ENCODE results near the gene KAZN. TPM values are rescaled to one million over a fixed set of nuclear protein-coding genes. Genes with fewer than 3 reads are reported as not detected.

The KAZN gene
- total and polyA plus RNA-seq, 4 experiments from 2014 or later: 0.08 to 0.47 TPM; not detected in 2

DNA sequence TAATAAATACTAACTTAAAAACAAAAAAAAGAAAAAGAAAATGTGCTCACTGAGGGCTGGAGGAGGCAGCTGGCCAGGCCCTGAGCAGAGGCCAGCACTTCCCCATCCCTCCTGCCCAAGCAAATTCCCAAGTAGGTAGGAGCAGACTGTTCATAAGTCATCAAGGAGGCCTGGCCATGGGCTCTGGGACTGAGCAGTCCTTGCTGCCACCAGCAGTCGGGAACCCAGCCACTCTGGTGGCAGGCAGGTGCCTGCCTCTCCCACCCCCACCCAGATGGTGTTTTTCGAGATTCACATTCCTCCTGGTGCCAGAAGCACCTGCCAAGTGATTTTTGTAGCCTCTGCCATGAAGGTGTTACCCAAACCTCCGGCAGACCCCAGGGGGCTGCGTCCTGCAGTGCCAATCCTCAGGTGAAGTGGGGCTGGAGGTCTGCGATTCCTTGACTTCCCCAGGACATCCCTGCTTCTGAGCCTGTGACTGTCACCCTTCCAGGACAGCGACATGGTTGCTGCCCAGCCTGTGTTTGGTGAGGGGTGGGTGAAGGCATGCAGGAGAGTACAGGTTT, 350.9 kb downstream of the KAZN start:
- H3K4me1 ChIP-seq (ENCODE audit: insufficient read depth, low read length): no peaks in the 10 kb centered on the region
- intact Hi-C loops (cut with micrococcal nuclease): no loop called here
- Mint-ChIP-seq H3K4me1 (no peaks in the 10 kb centered on the region), H3K36me3 (no peaks in the 10 kb centered on the region), H3K27ac (no peak overlapping the region), H3K27me3 (peaks cover 0 to 8% of the 10 kb centered on the region in 2 donors), H3K4me3 (no peak overlapping the region), H3K9me3 (peaks cover 0 to 2% (median 0%) of the 10 kb centered on the region in 8 donors)
- ChIA-PET POLR2A (ENCODE audit: partially characterized antibody) (no interaction called here), CTCF (ENCODE audit: partially characterized antibody) (no interaction called here)
- H3K27ac ChIP-seq (ENCODE audit: low read depth, low read length): no peak overlapping the region
- no peaks in the 10 kb centered on the region for H3K36me3 ChIP-seq (ENCODE audit: insufficient read depth, low read length)
- no peak for DNase-seq
- H3K27me3 ChIP-seq (ENCODE audit: insufficient read depth, low read length): no peaks in the 10 kb centered on the region
- no peaks in the 10 kb centered on the region for H3K9me3 ChIP-seq (ENCODE audit: control insufficient read depth in 1 of 2, low read length in 2 of 2)
- H3K4me3 ChIP-seq (ENCODE audit: low read length in 2 of 2): no peak overlapping the region

- no peak overlapping the region for H3K4me3 ChIP-seq (ENCODE audit: low read length in 2 of 2)
- CTCF ChIA-PET (ENCODE audit: partially characterized antibody): no interaction called here
- no peaks in the 10 kb centered on the region for H3K36me3 ChIP-seq (ENCODE audit: insufficient read depth, low read length)
- no peaks in the 10 kb centered on the region for H3K9me3 ChIP-seq (ENCODE audit: control insufficient read depth in 1 of 2, low read length in 2 of 2)
- Mint-ChIP-seq H3K4me3 (no peak overlapping the region), H3K27me3 (peaks cover 0 to 8% of the 10 kb centered on the region in 2 donors), H3K4me1 (no peaks in the 10 kb centered on the region), H3K27ac (no peak overlapping the region), H3K9me3 (peaks cover 0 to 2% (median 0%) of the 10 kb centered on the region in 8 donors), H3K36me3 (no peaks in the 10 kb centered on the region)
- H3K4me1 ChIP-seq (ENCODE audit: insufficient read depth, low read length): no peaks in the 10 kb centered on the region
- no peak for DNase-seq
- H3K27me3 ChIP-seq (ENCODE audit: insufficient read depth, low read length): no peaks in the 10 kb centered on the region
- intact Hi-C loops (cut with micrococcal nuclease): no loop called here
- no peak overlapping the region for H3K27ac ChIP-seq (ENCODE audit: low read depth, low read length)
- POLR2A ChIA-PET (ENCODE audit: partially characterized antibody): no interaction called here
Observed at GRCh38 chr1:14949836-14950713, 351.6 kb downstream of the KAZN start.

DNA sequence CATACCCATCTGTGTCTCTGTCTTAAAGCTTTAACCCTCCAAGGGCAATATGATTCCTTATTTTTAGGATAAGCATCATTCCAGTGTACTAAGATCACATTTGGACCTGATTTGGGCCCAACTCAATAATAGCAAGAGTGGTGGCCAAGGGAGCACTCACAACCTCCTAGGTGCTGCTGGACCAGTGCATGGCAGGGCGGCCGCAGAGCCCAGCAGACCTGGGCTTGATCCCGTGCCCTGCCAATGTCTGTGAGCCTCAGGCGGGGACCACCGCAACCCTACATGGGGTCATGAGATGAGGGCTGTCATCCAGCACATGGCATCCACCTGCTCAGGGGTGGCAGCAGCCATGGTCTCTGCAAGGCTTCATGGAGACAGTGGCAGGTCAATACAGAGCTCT, 353.3 kb downstream of the KAZN start:
- H3K27ac ChIP-seq (ENCODE audit: low read depth, low read length): no peak overlapping the region
- no peaks in the 10 kb centered on the region for H3K27me3 ChIP-seq (ENCODE audit: insufficient read depth, low read length)
- no peaks in the 10 kb centered on the region for H3K4me1 Mint-ChIP-seq
- DNase-seq: no peak
- no peak overlapping the region for H3K4me3 Mint-ChIP-seq
- no peaks in the 10 kb centered on the region for H3K36me3 Mint-ChIP-seq
- ChIA-PET POLR2A (ENCODE audit: partially characterized antibody) (no interaction called here), CTCF (ENCODE audit: partially characterized antibody) (no interaction called here)
- H3K27me3 Mint-ChIP-seq: peaks cover 0 to 7% of the 10 kb centered on the region in 2 donors
- H3K27ac Mint-ChIP-seq: no peak overlapping the region
- H3K4me3 ChIP-seq (ENCODE audit: low read length in 2 of 2): no peak overlapping the region
- H3K36me3 ChIP-seq (ENCODE audit: insufficient read depth, low read length): no peaks in the 10 kb centered on the region
- H3K4me1 ChIP-seq (ENCODE audit: insufficient read depth, low read length): no peaks in the 10 kb centered on the region
- peaks cover 0 to 2% (median 0%) of the 10 kb centered on the region in 8 donors for H3K9me3 Mint-ChIP-seq
- H3K9me3 ChIP-seq (ENCODE audit: control insufficient read depth in 1 of 2, low read length in 2 of 2): no peaks in the 10 kb centered on the region
- intact Hi-C loops (cut with micrococcal nuclease): no loop called here

DNA sequence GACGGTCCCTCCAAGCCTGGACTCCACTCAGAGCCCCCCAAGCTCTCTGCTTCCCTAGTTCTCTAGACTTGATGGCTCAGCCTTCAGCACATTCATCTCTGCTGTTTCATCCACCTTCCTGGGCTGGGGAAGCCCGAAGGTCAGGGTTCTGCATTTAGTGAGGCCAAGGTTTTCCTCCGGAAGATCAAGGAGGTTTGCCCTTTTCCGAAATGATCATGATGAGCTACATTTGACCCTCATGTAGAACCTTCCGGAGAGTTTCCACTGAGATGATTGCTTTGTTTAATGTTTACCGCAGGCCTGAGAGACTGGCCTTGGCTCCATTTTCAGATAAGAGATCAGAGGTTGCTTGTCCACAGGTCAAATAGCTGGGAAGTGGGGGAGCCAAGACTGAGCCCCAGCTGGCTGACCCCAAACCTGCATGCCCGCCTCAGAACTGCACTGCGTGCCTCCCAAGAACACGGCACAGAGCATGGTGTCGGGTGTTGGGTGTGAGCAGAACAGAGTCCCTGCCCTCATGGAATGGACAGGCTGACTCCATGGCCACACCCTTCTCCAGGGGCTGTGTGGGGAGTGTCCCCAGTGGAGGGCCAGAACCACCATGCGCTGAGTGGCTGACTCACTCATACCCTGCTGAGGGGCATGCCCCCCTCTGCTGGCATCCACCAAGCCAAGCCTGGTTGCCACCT, 354.3 kb downstream of the KAZN start:
- DNase-seq: no peak
- H3K36me3 ChIP-seq (ENCODE audit: insufficient read depth, low read length): no peaks in the 10 kb centered on the region
- no peaks in the 10 kb centered on the region for H3K9me3 ChIP-seq (ENCODE audit: control insufficient read depth in 1 of 2, low read length in 2 of 2)
- H3K27ac ChIP-seq (ENCODE audit: low read depth, low read length): no peak overlapping the region
- H3K27me3 ChIP-seq (ENCODE audit: insufficient read depth, low read length): no peaks in the 10 kb centered on the region
- H3K27me3 Mint-ChIP-seq: peaks cover 0 to 7% of the 10 kb centered on the region in 2 donors
- intact Hi-C loops (cut with micrococcal nuclease): no loop called here
- no peaks in the 10 kb centered on the region for H3K4me1 ChIP-seq (ENCODE audit: insufficient read depth, low read length)
- no peak overlapping the region for H3K4me3 Mint-ChIP-seq
- CTCF ChIA-PET (ENCODE audit: partially characterized antibody): no interaction called here
- POLR2A ChIA-PET (ENCODE audit: partially characterized antibody): no interaction called here
- no peak overlapping the region for H3K4me3 ChIP-seq (ENCODE audit: low read length in 2 of 2)
- no peaks in the 10 kb centered on the region for H3K36me3 Mint-ChIP-seq
- peaks cover 0 to 2% (median 0%) of the 10 kb centered on the region in 8 donors for H3K9me3 Mint-ChIP-seq
- no peaks in the 10 kb centered on the region for H3K4me1 Mint-ChIP-seq
- H3K27ac Mint-ChIP-seq: no peak overlapping the region

- Mint-ChIP-seq H3K36me3 (no peaks in the 10 kb centered on the region), H3K27me3 (peaks cover 0 to 5% of the 10 kb centered on the region in 2 donors), H3K4me1 (no peaks in the 10 kb centered on the region), H3K4me3 (no peak overlapping the region), H3K9me3 (peaks cover 0 to 2% (median 0%) of the 10 kb centered on the region in 8 donors), H3K27ac (no peak overlapping the region)
- H3K27me3 ChIP-seq (ENCODE audit: insufficient read depth, low read length): no peaks in the 10 kb centered on the region
- DNase-seq: no peak
- H3K4me1 ChIP-seq (ENCODE audit: insufficient read depth, low read length): no peaks in the 10 kb centered on the region
- intact Hi-C loops (cut with micrococcal nuclease): no loop called here
- no peaks in the 10 kb centered on the region for H3K9me3 ChIP-seq (ENCODE audit: control insufficient read depth in 1 of 2, low read length in 2 of 2)
- ChIA-PET CTCF (ENCODE audit: partially characterized antibody) (no interaction called here), POLR2A (ENCODE audit: partially characterized antibody) (no interaction called here)
- H3K36me3 ChIP-seq (ENCODE audit: insufficient read depth, low read length): no peaks in the 10 kb centered on the region
- no peak overlapping the region for H3K4me3 ChIP-seq (ENCODE audit: low read length in 2 of 2)
- no peak overlapping the region for H3K27ac ChIP-seq (ENCODE audit: low read depth, low read length)
Observed at GRCh38 chr1:14954210-14954609, 355.7 kb downstream of the KAZN start.

DNA sequence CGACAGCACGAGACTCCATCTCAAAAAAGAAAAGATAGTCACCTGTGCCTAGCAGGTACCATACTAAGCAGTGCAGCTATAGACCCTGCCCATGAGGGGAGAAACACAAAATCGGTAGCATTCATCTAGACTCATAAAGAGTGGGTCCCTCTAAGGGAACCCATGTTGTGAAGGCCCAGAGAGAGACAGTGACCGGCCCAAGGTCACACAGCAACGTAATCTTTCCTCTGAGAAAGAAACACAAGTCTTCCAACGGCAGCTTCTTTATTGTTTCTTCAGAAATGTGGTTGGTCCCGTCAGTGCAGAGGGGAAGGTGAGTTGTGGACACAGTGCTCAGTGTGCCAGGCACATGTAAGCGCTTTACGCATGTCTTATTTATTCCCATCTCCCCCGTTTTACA, 356.4 kb downstream of the KAZN start:
- no peak overlapping the region for H3K27ac Mint-ChIP-seq
- H3K4me1 Mint-ChIP-seq: no peaks in the 10 kb centered on the region
- no peaks in the 10 kb centered on the region for H3K36me3 ChIP-seq (ENCODE audit: insufficient read depth, low read length)
- no peaks in the 10 kb centered on the region for H3K9me3 ChIP-seq (ENCODE audit: control insufficient read depth in 1 of 2, low read length in 2 of 2)
- H3K27me3 ChIP-seq (ENCODE audit: insufficient read depth, low read length): no peaks in the 10 kb centered on the region
- H3K27me3 Mint-ChIP-seq: peaks cover 0 to 5% of the 10 kb centered on the region in 2 donors
- no peak for DNase-seq
- H3K4me1 ChIP-seq (ENCODE audit: insufficient read depth, low read length): no peaks in the 10 kb centered on the region
- H3K4me3 ChIP-seq (ENCODE audit: low read length in 2 of 2): no peak overlapping the region
- H3K9me3 Mint-ChIP-seq: peaks cover 0 to 2% (median 0%) of the 10 kb centered on the region in 8 donors
- H3K27ac ChIP-seq (ENCODE audit: low read depth, low read length): no peak overlapping the region
- H3K4me3 Mint-ChIP-seq: no peak overlapping the region
- H3K36me3 Mint-ChIP-seq: no peaks in the 10 kb centered on the region
- intact Hi-C loops (cut with micrococcal nuclease): no loop called here
- ChIA-PET CTCF (ENCODE audit: partially characterized antibody) (no interaction called here), POLR2A (ENCODE audit: partially characterized antibody) (no interaction called here)

- H3K27ac Mint-ChIP-seq: no peak overlapping the region
- no peaks in the 10 kb centered on the region for H3K9me3 ChIP-seq (ENCODE audit: control insufficient read depth in 1 of 2, low read length in 2 of 2)
- no peaks in the 10 kb centered on the region for H3K27me3 ChIP-seq (ENCODE audit: insufficient read depth, low read length)
- H3K4me3 ChIP-seq (ENCODE audit: low read length in 2 of 2): no peak overlapping the region
- no peaks in the 10 kb centered on the region for H3K36me3 Mint-ChIP-seq
- no peaks in the 10 kb centered on the region for H3K4me1 ChIP-seq (ENCODE audit: insufficient read depth, low read length)
- peaks cover 0 to 2% (median 0%) of the 10 kb centered on the region in 8 donors for H3K9me3 Mint-ChIP-seq
- no peak overlapping the region for H3K27ac ChIP-seq (ENCODE audit: low read depth, low read length)
- H3K4me3 Mint-ChIP-seq: no peak overlapping the region
- POLR2A ChIA-PET (ENCODE audit: partially characterized antibody): no interaction called here
- DNase-seq: no peak
- no peaks in the 10 kb centered on the region for H3K4me1 Mint-ChIP-seq
- peaks cover 0 to 5% of the 10 kb centered on the region in 2 donors for H3K27me3 Mint-ChIP-seq
- H3K36me3 ChIP-seq (ENCODE audit: insufficient read depth, low read length): no peaks in the 10 kb centered on the region
- intact Hi-C loops (cut with micrococcal nuclease): no loop called here
- CTCF ChIA-PET (ENCODE audit: partially characterized antibody): no interaction called here
Observed at GRCh38 chr1:14955402-14955801, 356.9 kb downstream of the KAZN start.
